ENCODE results near the gene TNFSF8. TPM values are rescaled to one million over a fixed set of nuclear protein-coding genes. Genes with fewer than 3 reads are reported as not detected.

Gene TNFSF8
- total and polyA plus RNA-seq, 9 of the 15 experiments (the other 6 are each of a cell fraction or from before 2014, with no cell fraction given): 0.09 TPM; not detected in 8

- 0% methylated on average over 3 of the region's 3 CpGs for WGBS (ENCODE audit: insufficient coverage, low coverage, missing lambda C conversion rate)
- in situ Hi-C loops (cut with MboI): loop anchor here (25.0 kb wide), 1 partner anchor 187 kb away; no protein-coding TSS in a partner anchor
- Histone ChIP-seq H3K79me2 (ENCODE audit: control insufficient read depth, insufficient read depth, low read length) (no peaks in the 10 kb centered on the region), H3K27ac (ENCODE audit: extremely low read depth, low read depth, low read length) (no peak overlapping the region), H3K9me1 (ENCODE audit: control insufficient read depth, insufficient read depth, low read length) (no peaks in the 10 kb centered on the region), H3K27me3 (ENCODE audit: control insufficient read depth in 2 of 2, insufficient read depth in 2 of 2, low read length in 2 of 2) (no peaks in the 10 kb centered on the region), H3K4me3 (no peak overlapping the region), H3K9ac (ENCODE audit: insufficient read depth in 1 of 2, low read depth in 2 of 2, low read length in 2 of 2) (no peak overlapping the region), H3K4me2 (ENCODE audit: insufficient read depth, low read length) (no peak overlapping the region), H3K4me1 (replicated peaks in 1 of 2; ENCODE audit: control insufficient read depth in 2 of 2, insufficient read depth in 2 of 2, low read length in 2 of 2) (no peaks in the 10 kb centered on the region), H4K20me1 (replicated peaks; ENCODE audit: control insufficient read depth, insufficient read depth, low read length) (no peaks in the 10 kb centered on the region), H2AFZ (ENCODE audit: low read depth, low read length) (no peak overlapping the region), H3K36me3 (ENCODE audit: control insufficient read depth, insufficient read depth, low read length) (no peaks in the 10 kb centered on the region), H3K9me3 (replicated peaks; ENCODE audit: control insufficient read depth, insufficient read depth, low read depth, low read length) (no peaks in the 10 kb centered on the region)
- BruUV-seq (replicated peaks): no TSS peak
- intact Hi-C loops (cut with micrococcal nuclease): no loop called here
- no peak for ATAC-seq
- POLR2A ChIA-PET: interaction anchor here (1.2 kb wide), 1 partner anchor 10 kb away, joined by 3 read pairs; no protein-coding TSS in a partner anchor
- no peak for FAIRE-seq
- DNase-seq (ENCODE audit: extremely low read depth in 1 of 4, low spot score in 3 of 4): no peak
- CTCF ChIA-PET (ENCODE audit: low intra/inter-chr PET ratio): no interaction called here
- TF ChIP-seq ZNF174 (CRISPR knock-in tag; IDR thresholded peaks at IDR 0.05): no peak
- TF ChIP-seq ZNF57 (CRISPR knock-in tag; IDR thresholded peaks at IDR 0.05): no peak
- TF ChIP-seq PHF8 (IDR thresholded peaks at IDR 0.05; ENCODE audit: borderline replicate concordance, low read length): no peak
- no peak for TF ChIP-seq RBM17 (IDR thresholded peaks at IDR 0.05; ENCODE audit: borderline replicate concordance, low read depth, low read length)
- no peak for TF ChIP-seq DPF2 (IDR thresholded peaks at IDR 0.05)
- TF ChIP-seq MBD2 (IDR thresholded peaks at IDR 0.05; ENCODE audit: borderline replicate concordance, low read depth): no peak
- no peak for TF ChIP-seq SRSF3 (IDR thresholded peaks at IDR 0.05; ENCODE audit: insufficient read depth, low read length)
- no peak for TF ChIP-seq ZNF586 (CRISPR knock-in tag; conservative IDR thresholded peaks at IDR 0.05)
- no peak for TF ChIP-seq NCOR1 (IDR thresholded peaks at IDR 0.05)
- TF ChIP-seq ZBTB40 (IDR thresholded peaks at IDR 0.05): no peak
- no peak for TF ChIP-seq ZBTB40 (CRISPR knock-in tag; IDR thresholded peaks at IDR 0.05)
- no peak for TF ChIP-seq RNF2 (IDR thresholded peaks at IDR 0.05)
- no peak for TF ChIP-seq ZNF830 (CRISPR knock-in tag; IDR thresholded peaks at IDR 0.05)
- TF ChIP-seq GTF2A2 (tag; IDR thresholded peaks at IDR 0.05): no peak
- TF ChIP-seq ZNF184 (CRISPR knock-in tag; IDR thresholded peaks at IDR 0.05): no peak
- TF ChIP-seq NR0B1 (IDR thresholded peaks at IDR 0.05; ENCODE audit: partially characterized antibody): no peak
Measured at GRCh38 chr9:114923918-114924317, 6.5 kb downstream of the TNFSF8 start.
